Esophagus muscularis mucosa (tissue), 4 donors: Measurements from ENCODE around the gene SLC16A13. TPM values are rescaled to one million over a fixed set of nuclear protein-coding genes. Genes with fewer than 3 reads are reported as not detected.

Experiments
- DNase-seq: peaks from one replicate; pipeline ENCODE4 v3.0.0-alpha.2; 2017; ENCODE audit errors: extremely low spot score
- H3K27ac ChIP-seq, 4 donors: fragments of 200-600 bp; sonication (generic); replicated peaks in 1 of 4; 1 replicate in 3 of 4; 2 replicates in 1 of 4; pipeline ENCODE4 v1.5.1; 2016 to 2019; ENCODE audit warnings: mild to moderate bottlenecking in 1 of 4
- H3K27me3 ChIP-seq, 4 donors: fragments of 200-600 bp; sonication (generic); one replicate each; pipeline versions ENCODE4 v1.5.1 to v1.6.0; 2016 to 2019
- H3K36me3 ChIP-seq, 4 donors: fragments of 200-600 bp; sonication (generic); one replicate each; pipeline ENCODE4 v1.5.1; 2016 to 2019
- H3K4me1 ChIP-seq, 4 donors: fragments of 200-600 bp; sonication (generic); one replicate each; pipeline ENCODE4 v1.5.1; 2016 to 2019
- H3K4me3 ChIP-seq, 4 donors: fragments of 200-600 bp; sonication (generic); 1 replicate in 2 of 4; 2 replicates in 2 of 4; pipeline ENCODE4 v1.5.1; 2016 to 2019; ENCODE audit warnings: mild to moderate bottlenecking in 4 of 4, moderate library complexity in 1 of 4
- H3K9me3 ChIP-seq, 4 donors: fragments of 200-600 bp; sonication (generic); 1 replicate in 3 of 4; 2 replicates in 1 of 4; pipeline ENCODE4 v1.5.1; 2016 to 2019
- EP300 ChIP-seq: sonication (generic); formaldehyde crosslinking; IDR thresholded peaks from one replicate; pipeline ENCODE4 v1.6.1; 2017; ENCODE audit warnings: antibody characterized with exemption
- POLR2A ChIP-seq: fragments of 450-650 bp; IDR thresholded peaks from one replicate; pipeline ENCODE4 v1.6.1; 2017; ENCODE audit warnings: antibody characterized with exemption, moderate library complexity, mild to moderate bottlenecking, low read depth
- POLR2AphosphoS5 ChIP-seq, 2 donors: sonication (generic); formaldehyde crosslinking; IDR thresholded peaks; one replicate each; pipeline ENCODE4 v1.6.1; 2017; ENCODE audit warnings: antibody characterized with exemption in 2 of 2
- WGBS: methylation state at CpG from one replicate; pipeline ENCODE4 v1.1.5; 2018; 5-methylcytosine and 5-hydroxymethylcytosine counted together
- intact Hi-C: fragments of 100-400 bp; cut with DNase I; formaldehyde crosslinking; loops from one replicate; pipeline ENCODE4 v1.15.1; 2023
- total RNA-seq, 4 donors: library from RNA; depleted of rRNA; stranded (reverse); fragments of >200 nt; gene quantifications; one replicate each; pipeline versions ENCODE4 v1.1.0 to v1.2.1, GENCODE V29; 2016
- TF ChIP-seq, protein P1 (sequence below), 3 experiments: fragments of 200-600 bp in 2 of 3; fragments of 450-650 bp in 1 of 3; sonication (generic) in 2 of 3; IDR thresholded peaks; one replicate each; pipeline ENCODE4 v1.5.1; 2017 to 2019; ENCODE audit warnings: antibody characterized with exemption in 3 of 3, mild to moderate bottlenecking in 2 of 3, moderate library complexity in 1 of 3

Gene SLC16A13
- total RNA-seq, 4 donors from 2014 or later: 0.19 to 1.2 (median 0.65) TPM

DNA sequence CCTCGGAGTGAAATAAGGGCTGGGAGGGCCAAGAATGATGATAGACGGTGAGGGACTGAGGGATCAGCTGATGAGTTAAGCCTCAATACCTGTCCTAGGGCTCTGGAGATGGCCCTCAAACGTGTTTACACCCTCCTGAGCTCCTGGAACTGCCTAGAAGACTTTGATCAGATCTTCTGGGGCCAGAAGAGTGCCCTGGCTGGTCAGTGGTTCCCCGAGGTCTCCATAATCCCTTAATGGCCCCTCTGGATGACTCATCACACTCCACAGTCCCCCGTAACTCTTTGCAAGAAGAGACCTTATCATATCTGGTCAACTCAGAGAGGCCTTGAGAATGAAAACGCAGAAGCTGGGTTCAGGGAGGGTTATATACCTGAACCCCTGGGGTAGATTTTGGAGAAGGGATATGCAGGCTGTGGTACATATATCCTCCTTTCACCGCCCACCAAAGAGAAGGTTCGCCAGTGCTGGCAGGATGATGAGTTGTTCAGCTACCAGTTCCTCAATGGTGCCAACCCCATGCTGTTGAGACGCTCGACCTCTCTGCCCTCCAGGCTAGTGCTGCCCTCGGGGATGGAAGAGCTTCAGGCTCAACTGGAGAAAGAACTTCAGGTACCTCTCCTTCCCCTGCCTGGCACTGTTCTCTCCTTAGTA is 36.8 kb upstream of the SLC16A13 start:
- Histone ChIP-seq H3K4me1 (peaks cover 8 to 18% (median 16%) of the 10 kb centered on the region in 4 donors), H3K36me3 (peaks cover 30 to 66% (median 57%) of the 10 kb centered on the region in 4 donors), H3K4me3 (no peak overlapping the region), H3K9me3 (no peaks in the 10 kb centered on the region), H3K27ac (no peak overlapping the region), H3K27me3 (peaks cover 0 to 17% (median 0%) of the 10 kb centered on the region in 4 donors)
- DNase-seq: no peak
- intact Hi-C loops: no loop called here
- TF ChIP-seq POLR2AphosphoS5 (IDR thresholded peaks at IDR 0.05): no peak
- TF ChIP-seq POLR2A: no peak
- WGBS: 87% methylated on average over 11 of the region's 11 CpGs

DNA sequence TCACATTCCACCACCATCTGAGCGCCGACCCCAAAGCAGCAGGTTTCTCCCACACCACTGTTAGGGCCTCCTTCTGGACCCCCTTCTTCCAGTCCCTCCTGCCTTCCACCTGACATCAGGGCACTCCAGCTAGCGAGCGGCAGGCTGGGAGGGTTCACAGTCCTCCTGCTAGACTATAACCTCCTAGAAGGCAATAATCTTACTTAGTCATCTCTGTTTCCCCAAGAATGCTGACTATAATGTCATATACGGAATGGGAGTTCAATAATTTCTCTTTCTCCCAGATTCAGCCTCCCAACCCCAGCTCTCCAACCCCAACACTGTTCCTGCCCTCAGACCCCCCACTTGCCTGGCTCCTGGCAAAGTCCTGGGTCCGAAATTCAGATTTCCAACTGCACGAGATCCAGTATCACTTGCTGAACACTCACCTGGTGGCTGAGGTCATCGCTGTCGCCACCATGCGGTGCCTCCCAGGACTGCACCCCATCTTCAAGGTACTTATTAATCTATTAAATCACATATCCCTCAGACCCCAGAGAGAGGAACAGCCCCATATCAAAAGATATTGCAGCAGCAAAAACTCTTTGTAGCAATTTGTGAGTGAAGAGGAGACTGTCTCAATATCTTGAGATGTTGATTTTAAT is 34.4 kb upstream of the SLC16A13 start:
- Histone ChIP-seq H3K27ac (no peak overlapping the region), H3K36me3 (peaks cover 30 to 69% (median 61%) of the 10 kb centered on the region in 4 donors), H3K9me3 (no peaks in the 10 kb centered on the region), H3K4me3 (no peak overlapping the region), H3K4me1 (peaks cover 0 to 5% (median 1%) of the 10 kb centered on the region in 4 donors), H3K27me3 (no peaks in the 10 kb centered on the region)
- 63% methylated on average over 9 of the region's 10 CpGs for WGBS
- no peak for DNase-seq
- intact Hi-C loops: loop anchor here (5.0 to 10.0 kb wide), 2 partner anchors 157 to 334 kb away; no protein-coding TSS in a partner anchor
- TF ChIP-seq EP300: no peak
- TF ChIP-seq, protein P1, sequence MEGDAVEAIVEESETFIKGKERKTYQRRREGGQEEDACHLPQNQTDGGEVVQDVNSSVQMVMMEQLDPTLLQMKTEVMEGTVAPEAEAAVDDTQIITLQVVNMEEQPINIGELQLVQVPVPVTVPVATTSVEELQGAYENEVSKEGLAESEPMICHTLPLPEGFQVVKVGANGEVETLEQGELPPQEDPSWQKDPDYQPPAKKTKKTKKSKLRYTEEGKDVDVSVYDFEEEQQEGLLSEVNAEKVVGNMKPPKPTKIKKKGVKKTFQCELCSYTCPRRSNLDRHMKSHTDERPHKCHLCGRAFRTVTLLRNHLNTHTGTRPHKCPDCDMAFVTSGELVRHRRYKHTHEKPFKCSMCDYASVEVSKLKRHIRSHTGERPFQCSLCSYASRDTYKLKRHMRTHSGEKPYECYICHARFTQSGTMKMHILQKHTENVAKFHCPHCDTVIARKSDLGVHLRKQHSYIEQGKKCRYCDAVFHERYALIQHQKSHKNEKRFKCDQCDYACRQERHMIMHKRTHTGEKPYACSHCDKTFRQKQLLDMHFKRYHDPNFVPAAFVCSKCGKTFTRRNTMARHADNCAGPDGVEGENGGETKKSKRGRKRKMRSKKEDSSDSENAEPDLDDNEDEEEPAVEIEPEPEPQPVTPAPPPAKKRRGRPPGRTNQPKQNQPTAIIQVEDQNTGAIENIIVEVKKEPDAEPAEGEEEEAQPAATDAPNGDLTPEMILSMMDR (IDR thresholded peaks at IDR 0.05): peak; percentile 16 to 46 (median 30)
- TF ChIP-seq POLR2AphosphoS5 (IDR thresholded peaks at IDR 0.05): no peak

DNA sequence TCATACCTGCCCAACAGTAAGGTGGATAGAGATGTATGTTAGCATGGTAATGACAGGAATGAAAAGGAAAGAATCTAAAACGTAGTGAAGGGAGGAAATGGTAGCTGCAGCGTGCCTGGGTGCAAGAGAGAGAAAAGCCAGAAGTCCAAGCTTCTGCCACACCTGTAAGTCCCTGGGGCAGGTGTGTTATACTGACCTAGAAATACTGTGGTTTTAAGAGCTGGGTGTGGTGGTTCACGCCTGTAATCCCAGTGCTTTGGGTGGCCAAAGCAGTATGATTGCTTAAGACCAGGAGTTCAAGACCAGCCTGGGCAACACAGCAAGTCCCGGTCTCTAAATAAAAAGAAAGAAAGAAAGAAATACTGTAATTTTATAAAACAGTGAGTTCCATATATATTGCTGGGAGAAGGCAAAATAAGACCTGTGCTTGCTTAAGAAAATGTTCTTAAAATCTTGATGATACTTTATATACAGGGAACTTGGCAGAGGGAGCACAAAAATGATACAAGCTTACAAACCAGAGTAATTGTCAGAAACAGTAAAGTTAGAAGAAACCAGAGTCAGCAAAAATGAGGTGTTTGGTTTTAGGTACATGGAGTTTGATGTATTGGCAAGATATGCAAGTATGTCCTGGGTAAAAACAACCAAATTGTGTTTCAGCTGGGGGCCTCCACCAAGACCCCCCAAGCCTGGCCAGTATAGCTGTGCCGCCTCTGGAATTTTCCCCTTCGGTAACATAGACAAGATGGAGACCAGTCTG is 33.3 kb upstream of the SLC16A13 start:
- 92% methylated on average over 6 of the region's 6 CpGs for WGBS
- intact Hi-C loops: loop anchor here (5.0 to 10.0 kb wide), 2 partner anchors 158 to 335 kb away; no protein-coding TSS in a partner anchor
- TF ChIP-seq POLR2AphosphoS5 (IDR thresholded peaks at IDR 0.05) (no peak), EP300 (no peak), POLR2A (no peak)
- TF ChIP-seq, protein P1 (IDR thresholded peaks at IDR 0.05): no peak
- Histone ChIP-seq H3K9me3 (no peaks in the 10 kb centered on the region), H3K4me1 (peaks cover 0 to 3% (median 0%) of the 10 kb centered on the region in 4 donors), H3K27me3 (no peaks in the 10 kb centered on the region), H3K4me3 (no peak overlapping the region), H3K27ac (no peak overlapping the region), H3K36me3 (peaks cover 30 to 73% (median 65%) of the 10 kb centered on the region in 4 donors)
- DNase-seq: no peak

DNA sequence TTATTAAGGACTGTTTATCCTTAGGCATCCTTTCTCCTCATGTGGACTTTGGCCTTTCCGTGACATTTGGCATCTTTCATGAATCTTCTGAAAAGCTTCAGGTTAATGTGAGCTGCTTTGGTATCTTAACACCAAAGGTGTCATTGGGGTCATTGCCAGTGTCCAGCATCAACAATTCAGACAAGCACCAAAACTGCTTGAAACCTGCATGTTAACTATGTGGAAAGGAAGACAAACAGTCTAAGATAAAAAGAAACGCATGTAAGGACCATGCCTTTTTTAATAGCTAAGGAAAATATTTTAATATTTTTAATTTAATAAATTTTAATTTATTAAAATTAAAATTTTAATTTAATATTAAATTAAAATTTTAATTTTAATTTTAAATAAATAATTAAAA is 32.1 kb upstream of the SLC16A13 start:
- Histone ChIP-seq H3K4me1 (peaks cover 0 to 13% (median 0%) of the 10 kb centered on the region in 4 donors), H3K9me3 (no peaks in the 10 kb centered on the region), H3K27me3 (no peaks in the 10 kb centered on the region), H3K36me3 (peaks cover 30 to 78% (median 62%) of the 10 kb centered on the region in 4 donors), H3K27ac (no peak overlapping the region), H3K4me3 (no peak overlapping the region)
- no peak for DNase-seq
- 91% methylated on average over 2 of the region's 2 CpGs for WGBS
- TF ChIP-seq POLR2AphosphoS5 (IDR thresholded peaks at IDR 0.05): no peak
- TF ChIP-seq POLR2A: no peak
- no peak for TF ChIP-seq EP300
- TF ChIP-seq, protein P1 (IDR thresholded peaks at IDR 0.05): no peak
- intact Hi-C loops: loop anchor here (2.0 to 10.0 kb wide), 3 partner anchors 93 to 336 kb away; no protein-coding TSS in a partner anchor
